MM.1S (cell line): ENCODE measurements around the gene MOCS1.

Source experiments
- DNase-seq: peaks from one replicate; pipeline ENCODE4 v3.0.0-alpha.2; 2015
- H2AFZ ChIP-seq: fragments of 300-600 bp; sonication (generic); 2 replicates; pipeline ENCODE4 v1.6.0; 2016; ENCODE audit warnings: antibody characterized with exemption, low read length
- H3F3A ChIP-seq: fragments of 300-600 bp; sonication (generic); 2 replicates; pipeline ENCODE4 v1.6.1; 2016; ENCODE audit warnings: mild to moderate bottlenecking, antibody characterized with exemption, low read length, moderate library complexity, mixed read lengths; ENCODE audit not compliant: insufficient read depth
- H3K27ac ChIP-seq: fragments of 300-600 bp; sonication (generic); 2 replicates; pipeline ENCODE4 v1.5.1; 2016; ENCODE audit warnings: mild to moderate bottlenecking, low read length
- H3K27me3 ChIP-seq: fragments of 300-600 bp; sonication (generic); replicated peaks from 2 replicates; pipeline ENCODE4 v1.6.0; 2016; ENCODE audit warnings: low read length; ENCODE audit not compliant: insufficient read depth
- H3K36me3 ChIP-seq: fragments of 300-600 bp; sonication (generic); replicated peaks from 2 replicates; pipeline ENCODE4 v1.6.1; 2016; ENCODE audit warnings: mild to moderate bottlenecking, low read length, mixed read lengths; ENCODE audit not compliant: insufficient read depth
- H3K4me1 ChIP-seq: fragments of 300-600 bp; sonication (generic); 2 replicates; pipeline ENCODE4 v1.6.1; 2016; ENCODE audit warnings: low read length, mixed read lengths
- H3K4me2 ChIP-seq: fragments of 300-600 bp; sonication (generic); 2 replicates; pipeline ENCODE4 v1.6.0; 2016; ENCODE audit warnings: low read depth, low read length
- H3K4me3 ChIP-seq: fragments of 300-600 bp; sonication (generic); 2 replicates; pipeline ENCODE4 v1.5.1; 2016; ENCODE audit warnings: low read length, mixed read lengths
- H3K79me2 ChIP-seq: fragments of 300-600 bp; sonication (generic); 2 replicates; pipeline ENCODE4 v1.6.1; 2016; ENCODE audit warnings: mixed run types, low read length, mixed read lengths
- H3K9ac ChIP-seq: fragments of 300-600 bp; sonication (generic); 2 replicates; pipeline ENCODE4 v1.6.1; 2016; ENCODE audit warnings: low read length, mixed read lengths
- H3K9me2 ChIP-seq: fragments of 300-600 bp; sonication (generic); replicated peaks from 2 replicates; pipeline ENCODE4 v1.6.1; 2016; ENCODE audit warnings: mild to moderate bottlenecking, low read length, mixed read lengths; ENCODE audit not compliant: insufficient read depth
- H3K9me3 ChIP-seq: fragments of 300-600 bp; sonication (generic); replicated peaks from 2 replicates; pipeline ENCODE4 v1.6.1; 2016; ENCODE audit warnings: mild to moderate bottlenecking, low read length, mixed read lengths; ENCODE audit not compliant: insufficient read depth
- H4K20me1 ChIP-seq: fragments of 300-600 bp; sonication (generic); 2 replicates; pipeline ENCODE4 v1.6.1; 2016; ENCODE audit warnings: mild to moderate bottlenecking, low read length, moderate library complexity, mixed read lengths; ENCODE audit not compliant: insufficient read depth
- EZH2 ChIP-seq: fragments of 300-600 bp; sonication (generic); optimal IDR thresholded peaks from 2 replicates; pipeline ENCODE3; 2017; ENCODE audit warnings: low read depth, mild to moderate bottlenecking, antibody characterized with exemption, low read length, mixed read lengths
- EZH2phosphoT487 ChIP-seq: fragments of 300-600 bp; sonication (generic); IDR thresholded peaks from 2 replicates; pipeline ENCODE4 v1.6.1; 2018; ENCODE audit warnings: antibody characterized with exemption, low read length
- TF ChIP-seq, protein P1 (sequence below): fragments of 300-600 bp; sonication (generic); IDR thresholded peaks from 2 replicates; pipeline ENCODE4 v1.5.1; 2016; ENCODE audit warnings: antibody characterized with exemption, low read length, mixed read lengths

MOCS1 gene

DNA sequence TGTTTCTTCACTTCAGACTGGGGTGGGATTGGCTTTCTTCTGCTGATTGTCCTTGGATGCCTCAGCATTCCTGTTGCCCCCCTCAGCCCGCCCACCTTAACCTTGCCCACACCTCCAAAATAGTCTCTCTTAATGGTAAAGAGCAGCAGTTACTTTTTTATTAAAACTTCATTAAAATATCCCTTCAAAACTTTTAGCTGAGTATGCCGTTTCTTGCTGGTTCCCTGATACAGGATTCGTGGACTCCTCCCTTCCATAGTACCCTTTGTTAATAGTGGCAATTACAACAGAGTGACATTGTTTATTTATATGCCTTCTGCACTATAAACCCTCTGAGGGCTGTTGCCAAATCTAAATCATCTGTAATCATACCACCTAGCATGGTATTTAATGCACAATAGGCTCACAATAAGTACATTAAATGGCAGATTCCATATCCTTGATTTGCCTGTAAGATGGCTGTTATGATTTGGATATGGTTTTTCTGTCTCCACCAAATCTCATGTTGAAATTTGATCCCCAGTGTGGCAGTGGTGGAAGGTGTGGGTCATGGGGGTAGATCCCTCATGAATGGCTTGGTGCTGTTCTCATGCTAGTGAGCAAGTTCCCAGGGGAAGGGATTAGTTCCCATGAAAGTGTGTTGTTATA, 3.5 kb upstream of the MOCS1 start:
- Histone ChIP-seq H3K79me2 (no peaks in the 10 kb centered on the region), H3K4me3 (no peak overlapping the region), H3K9me3 (no peaks in the 10 kb centered on the region), H3K27me3 (no peaks in the 10 kb centered on the region), H4K20me1 (no peaks in the 10 kb centered on the region), H3K27ac (no peak overlapping the region), H3F3A (no peaks in the 10 kb centered on the region), H3K9ac (no peak overlapping the region), H3K4me2 (no peak overlapping the region), H3K4me1 (no peaks in the 10 kb centered on the region), H3K9me2 (no peaks in the 10 kb centered on the region), H2AFZ (no peak overlapping the region), H3K36me3 (no peaks in the 10 kb centered on the region)
- no peak for DNase-seq
- TF ChIP-seq, protein P1, sequence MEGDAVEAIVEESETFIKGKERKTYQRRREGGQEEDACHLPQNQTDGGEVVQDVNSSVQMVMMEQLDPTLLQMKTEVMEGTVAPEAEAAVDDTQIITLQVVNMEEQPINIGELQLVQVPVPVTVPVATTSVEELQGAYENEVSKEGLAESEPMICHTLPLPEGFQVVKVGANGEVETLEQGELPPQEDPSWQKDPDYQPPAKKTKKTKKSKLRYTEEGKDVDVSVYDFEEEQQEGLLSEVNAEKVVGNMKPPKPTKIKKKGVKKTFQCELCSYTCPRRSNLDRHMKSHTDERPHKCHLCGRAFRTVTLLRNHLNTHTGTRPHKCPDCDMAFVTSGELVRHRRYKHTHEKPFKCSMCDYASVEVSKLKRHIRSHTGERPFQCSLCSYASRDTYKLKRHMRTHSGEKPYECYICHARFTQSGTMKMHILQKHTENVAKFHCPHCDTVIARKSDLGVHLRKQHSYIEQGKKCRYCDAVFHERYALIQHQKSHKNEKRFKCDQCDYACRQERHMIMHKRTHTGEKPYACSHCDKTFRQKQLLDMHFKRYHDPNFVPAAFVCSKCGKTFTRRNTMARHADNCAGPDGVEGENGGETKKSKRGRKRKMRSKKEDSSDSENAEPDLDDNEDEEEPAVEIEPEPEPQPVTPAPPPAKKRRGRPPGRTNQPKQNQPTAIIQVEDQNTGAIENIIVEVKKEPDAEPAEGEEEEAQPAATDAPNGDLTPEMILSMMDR: no peak
- TF ChIP-seq EZH2: no peak
- no peak for TF ChIP-seq EZH2phosphoT487

DNA sequence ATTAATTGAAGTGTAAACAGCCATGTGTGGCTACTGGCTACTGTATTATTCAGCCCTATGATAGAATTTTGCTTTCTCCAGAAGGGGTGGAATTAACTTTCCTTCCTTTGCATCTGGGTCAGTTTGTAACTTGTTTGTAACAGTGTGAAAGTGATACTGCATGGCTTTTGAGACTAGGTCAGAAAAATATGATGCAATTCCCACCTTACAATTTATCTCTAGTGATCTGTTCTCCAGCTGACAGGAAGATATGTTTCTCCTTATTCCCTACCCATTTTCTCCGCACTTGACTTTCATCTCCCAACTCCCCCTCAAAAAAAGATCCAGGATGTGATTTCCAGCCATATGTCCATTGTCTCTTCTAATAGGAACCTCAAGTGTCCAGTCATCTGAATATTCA, 2.6 kb upstream of the MOCS1 start:
- H3K4me3 ChIP-seq: no peak overlapping the region
- H3K4me2 ChIP-seq: no peak overlapping the region

DNA sequence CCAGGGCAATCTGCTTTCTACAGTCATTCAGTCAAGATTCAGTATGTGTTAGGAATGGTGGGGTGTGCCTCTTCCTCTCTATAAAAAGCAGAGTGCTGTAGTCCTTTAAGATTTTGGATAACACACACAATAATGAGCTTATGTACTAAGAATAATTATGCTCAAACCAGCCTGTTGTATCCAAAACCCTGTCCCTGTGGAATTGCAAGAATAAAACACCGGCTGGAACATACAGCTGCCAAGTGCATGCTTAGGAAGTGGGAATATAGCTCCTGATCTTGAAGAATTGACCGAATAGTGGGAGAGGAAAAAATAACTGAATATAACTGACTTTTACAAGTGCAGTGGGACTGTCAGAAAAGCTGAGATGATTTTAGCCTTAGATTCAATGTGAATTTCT, 979 bp upstream of the MOCS1 start:
- Histone ChIP-seq H3K9ac (no peak overlapping the region), H4K20me1 (no peaks in the 10 kb centered on the region), H3K27me3 (no peaks in the 10 kb centered on the region), H3K36me3 (no peaks in the 10 kb centered on the region), H3K4me3 (no peak overlapping the region), H3K9me2 (no peaks in the 10 kb centered on the region), H3K79me2 (no peaks in the 10 kb centered on the region), H3K9me3 (no peaks in the 10 kb centered on the region), H3F3A (no peaks in the 10 kb centered on the region), H2AFZ (no peak overlapping the region), H3K27ac (no peak overlapping the region), H3K4me1 (no peaks in the 10 kb centered on the region), H3K4me2 (no peak overlapping the region)
- no peak for DNase-seq
- TF ChIP-seq, protein P1: no peak
- TF ChIP-seq EZH2 (no peak), EZH2phosphoT487 (no peak)

More for the DNA sequence above, 2.6 kb upstream of the MOCS1 start:
- H3K27me3 ChIP-seq: no peaks in the 10 kb centered on the region
- H3K36me3 ChIP-seq: no peaks in the 10 kb centered on the region
- no peaks in the 10 kb centered on the region for H3K79me2 ChIP-seq
- no peak overlapping the region for H3K27ac ChIP-seq
- H3K4me1 ChIP-seq: no peaks in the 10 kb centered on the region
- H3K9ac ChIP-seq: no peak overlapping the region
- DNase-seq: no peak
- no peaks in the 10 kb centered on the region for H4K20me1 ChIP-seq
- no peak for TF ChIP-seq EZH2
- TF ChIP-seq EZH2phosphoT487: no peak
- TF ChIP-seq, protein P1: no peak
- H2AFZ ChIP-seq: no peak overlapping the region
- no peaks in the 10 kb centered on the region for H3K9me2 ChIP-seq
- no peaks in the 10 kb centered on the region for H3F3A ChIP-seq
- H3K9me3 ChIP-seq: no peaks in the 10 kb centered on the region
